Tibial nerve (tissue), 4 donors: ENCODE data around the gene L3MBTL3. TPM values are rescaled to one million over a fixed set of nuclear protein-coding genes. Genes with fewer than 3 reads are reported as not detected.
"Not testable (repeated sequence)": the region's sequence is repeated elsewhere in the genome, so short reads cannot be mapped to it uniquely, and the experiment has no call there.

Experiments used
- DNase-seq, 2 donors: peaks; one replicate each; pipeline ENCODE4 v3.0.0-alpha.2; 2019; ENCODE audit warnings: low spot score in 2 of 2
- H3K27ac ChIP-seq, 4 donors: fragments of 200-600 bp; sonication (generic) in 3 of 4; one replicate each; pipeline ENCODE4 v1.5.1; 2017 to 2019; ENCODE audit warnings: mild to moderate bottlenecking in 1 of 4
- H3K27me3 ChIP-seq, 2 donors: fragments of 200-600 bp; sonication (generic) in 1 of 2; one replicate each; pipeline versions ENCODE4 v1.5.1 to v1.6.0; 2017 to 2019
- H3K36me3 ChIP-seq, 3 donors: fragments of 200-600 bp; sonication (generic); one replicate each; pipeline ENCODE4 v1.5.1; 2018 to 2019
- H3K4me1 ChIP-seq, 4 donors: fragments of 200-600 bp; sonication (generic) in 3 of 4; one replicate each; pipeline ENCODE4 v1.5.1; 2017 to 2019
- H3K4me3 ChIP-seq, 4 donors: fragments of 200-600 bp; sonication (generic) in 3 of 4; one replicate each; pipeline ENCODE4 v1.5.1; 2017 to 2019; ENCODE audit warnings: mild to moderate bottlenecking in 1 of 4, moderate library complexity in 1 of 4
- H3K9me3 ChIP-seq, 4 donors: fragments of 200-600 bp; sonication (generic) in 3 of 4; one replicate each; pipeline ENCODE4 v1.5.1; 2017 to 2019
- EP300 ChIP-seq, 2 donors: sonication (generic); formaldehyde crosslinking; IDR thresholded peaks; one replicate each; pipeline ENCODE4 v1.6.1; 2017; ENCODE audit warnings: antibody characterized with exemption in 2 of 2, mild to moderate bottlenecking in 1 of 2
- POLR2A ChIP-seq, 2 donors: fragments of 450-650 bp; IDR thresholded peaks; one replicate each; pipeline ENCODE4 v1.6.1; 2017; ENCODE audit warnings: antibody characterized with exemption in 2 of 2, mild to moderate bottlenecking in 2 of 2, moderate library complexity in 2 of 2
- WGBS, 2 donors: methylation state at CpG; one replicate each; pipeline ENCODE4 v1.1.5; 2018; 5-methylcytosine and 5-hydroxymethylcytosine counted together
- total RNA-seq, 4 donors: library from RNA; depleted of rRNA; stranded (reverse); fragments of >200 nt; gene quantifications; one replicate each; pipeline ENCODE4 v1.1.0, GENCODE V29; 2016
- TF ChIP-seq, protein P1 (sequence below), 5 experiments: fragments of 200-600 bp in 3 of 5; fragments of 450-650 bp in 2 of 5; sonication (generic) in 3 of 5; IDR thresholded peaks; one replicate each; pipeline ENCODE4 v1.5.1; 2016 to 2019; ENCODE audit warnings: antibody characterized with exemption in 5 of 5, mild to moderate bottlenecking in 3 of 5, moderate library complexity in 2 of 5

L3MBTL3 gene
- total RNA-seq, 4 donors from 2014 or later, result 12.3 to 17.3 (median 14.4) TPM

DNA sequence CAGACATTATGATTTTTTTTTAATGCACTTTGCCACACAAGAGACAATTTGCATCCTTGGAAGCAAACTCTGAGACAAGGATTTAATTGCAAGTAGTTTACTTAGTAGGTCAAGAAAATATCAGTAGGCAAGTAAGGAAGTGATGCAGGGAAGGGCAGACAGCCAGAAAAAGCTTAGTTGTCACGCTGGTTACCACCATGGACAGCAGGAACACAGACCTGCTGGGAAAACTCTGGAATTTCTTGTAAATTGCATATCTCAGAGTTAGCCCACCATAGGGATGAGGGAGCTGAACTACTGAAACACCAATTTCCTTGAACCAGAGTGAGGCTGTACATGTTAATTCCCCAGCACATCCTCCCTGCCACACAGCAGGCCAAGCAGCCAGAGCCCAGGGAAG is 92.7 kb downstream of the L3MBTL3 start:
- TF ChIP-seq POLR2A (IDR thresholded peaks at IDR 0.05) (no peak), EP300 (IDR thresholded peaks at IDR 0.05) (no peak)
- TF ChIP-seq, protein P1, sequence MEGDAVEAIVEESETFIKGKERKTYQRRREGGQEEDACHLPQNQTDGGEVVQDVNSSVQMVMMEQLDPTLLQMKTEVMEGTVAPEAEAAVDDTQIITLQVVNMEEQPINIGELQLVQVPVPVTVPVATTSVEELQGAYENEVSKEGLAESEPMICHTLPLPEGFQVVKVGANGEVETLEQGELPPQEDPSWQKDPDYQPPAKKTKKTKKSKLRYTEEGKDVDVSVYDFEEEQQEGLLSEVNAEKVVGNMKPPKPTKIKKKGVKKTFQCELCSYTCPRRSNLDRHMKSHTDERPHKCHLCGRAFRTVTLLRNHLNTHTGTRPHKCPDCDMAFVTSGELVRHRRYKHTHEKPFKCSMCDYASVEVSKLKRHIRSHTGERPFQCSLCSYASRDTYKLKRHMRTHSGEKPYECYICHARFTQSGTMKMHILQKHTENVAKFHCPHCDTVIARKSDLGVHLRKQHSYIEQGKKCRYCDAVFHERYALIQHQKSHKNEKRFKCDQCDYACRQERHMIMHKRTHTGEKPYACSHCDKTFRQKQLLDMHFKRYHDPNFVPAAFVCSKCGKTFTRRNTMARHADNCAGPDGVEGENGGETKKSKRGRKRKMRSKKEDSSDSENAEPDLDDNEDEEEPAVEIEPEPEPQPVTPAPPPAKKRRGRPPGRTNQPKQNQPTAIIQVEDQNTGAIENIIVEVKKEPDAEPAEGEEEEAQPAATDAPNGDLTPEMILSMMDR (IDR thresholded peaks at IDR 0.05), result no peak
- Histone ChIP-seq H3K4me1 (no peaks in the 10 kb centered on the region), H3K36me3 (peaks cover 0 to 25% (median 0%) of the 10 kb centered on the region in 3 donors), H3K27ac (no peak overlapping the region), H3K9me3 (peaks cover 0 to 10% (median 0%) of the 10 kb centered on the region in 4 donors), H3K27me3 (no peaks in the 10 kb centered on the region), H3K4me3 (no peak overlapping the region)
- WGBS, 2 donors, result 82 to 84% methylated on average over 1 of the region's 1 CpG
- no peak for DNase-seq

DNA sequence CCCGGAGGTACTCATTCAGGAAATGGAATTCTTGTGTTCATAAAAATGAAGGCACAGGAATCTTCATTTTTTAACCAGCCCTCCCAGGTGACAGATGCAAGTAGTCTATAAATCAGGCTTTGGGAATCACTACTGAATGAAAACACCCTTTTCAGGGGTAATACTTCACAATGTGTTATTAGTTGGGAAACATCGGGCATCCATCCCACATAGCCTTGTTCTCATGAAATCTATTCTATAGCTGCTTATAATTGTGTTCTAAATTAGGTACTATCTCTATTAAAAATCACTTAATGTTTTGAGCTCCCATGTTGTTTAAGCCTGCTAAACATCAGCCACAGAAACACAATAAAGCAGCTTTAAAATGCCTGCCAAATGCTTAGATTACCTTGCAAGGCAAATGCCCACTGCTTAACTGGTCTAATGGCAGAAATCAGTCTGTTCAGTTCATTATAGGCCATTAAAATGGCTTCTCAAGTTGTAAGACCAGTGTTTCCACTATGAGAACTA is 94.9 kb downstream of the L3MBTL3 start:
- no peak overlapping the region for H3K27ac ChIP-seq
- peaks cover 0 to 23% (median 0%) of the 10 kb centered on the region in 3 donors for H3K36me3 ChIP-seq
- DNase-seq, result no peak
- no peak for TF ChIP-seq EP300 (IDR thresholded peaks at IDR 0.05)
- no peak for TF ChIP-seq POLR2A (IDR thresholded peaks at IDR 0.05)
- TF ChIP-seq, protein P1 (IDR thresholded peaks at IDR 0.05), result no peak
- H3K4me1 ChIP-seq, result no peaks in the 10 kb centered on the region
- no peaks in the 10 kb centered on the region for H3K27me3 ChIP-seq
- WGBS, 2 donors, result 74 to 80% methylated on average over 2 of the region's 2 CpGs
- no peak overlapping the region for H3K4me3 ChIP-seq
- peaks cover 0 to 10% (median 0%) of the 10 kb centered on the region in 4 donors for H3K9me3 ChIP-seq

DNA sequence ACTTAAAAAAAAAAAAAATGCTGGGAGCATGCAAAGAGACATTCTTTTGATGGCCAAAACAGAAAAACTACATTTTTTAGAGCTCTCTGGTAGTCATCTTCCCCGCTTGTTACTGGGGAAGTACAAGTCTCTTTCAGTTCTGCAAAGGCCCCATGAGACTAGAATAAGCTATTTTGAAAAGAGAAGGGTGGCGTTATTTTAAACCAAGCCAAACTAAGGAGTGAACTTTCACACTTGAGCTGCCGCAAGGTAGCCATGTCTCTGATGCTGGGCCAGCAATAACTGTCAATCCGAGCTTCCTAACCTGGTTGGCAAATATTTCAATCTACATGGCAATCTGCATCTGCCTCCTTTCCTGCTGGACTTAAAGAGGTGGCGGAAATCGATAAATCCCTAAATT is 96.7 kb downstream of the L3MBTL3 start:
- Histone ChIP-seq H3K4me1 (no peaks in the 10 kb centered on the region), H3K27ac (no peak overlapping the region)
- 77 to 81% methylated on average over 6 of the region's 6 CpGs for WGBS, 2 donors

DNA sequence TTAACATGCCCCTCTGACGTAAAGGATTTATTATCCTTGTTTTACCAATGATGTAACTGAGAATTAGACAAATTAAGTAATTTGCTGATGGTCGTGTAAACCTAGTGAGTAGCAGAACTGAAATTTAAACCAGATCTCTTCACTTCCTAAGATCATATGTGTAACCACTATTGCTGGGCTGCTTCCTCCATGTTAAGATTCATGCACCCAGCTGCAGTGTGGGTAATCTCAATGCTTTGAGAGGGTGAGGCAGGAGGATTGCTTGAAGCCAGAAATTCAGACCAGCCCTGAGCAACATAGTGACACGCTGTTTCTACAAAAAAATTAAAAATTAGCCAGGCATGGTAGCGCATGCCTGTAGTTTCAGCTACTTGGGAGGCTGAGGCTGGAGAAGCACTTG is 97.9 kb downstream of the L3MBTL3 start:
- WGBS, 2 donors, result 87 to 88% methylated on average over 4 of the region's 4 CpGs
- H3K4me3 ChIP-seq, result no peak overlapping the region
- H3K27ac ChIP-seq, result no peak overlapping the region
- H3K36me3 ChIP-seq, result peaks cover 0 to 1% (median 0%) of the 10 kb centered on the region in 3 donors
- no peaks in the 10 kb centered on the region for H3K27me3 ChIP-seq
- no peaks in the 10 kb centered on the region for H3K4me1 ChIP-seq
- DNase-seq, result no peak
- no peak for TF ChIP-seq EP300 (IDR thresholded peaks at IDR 0.05)
- TF ChIP-seq, protein P1 (IDR thresholded peaks at IDR 0.05), result no peak
- TF ChIP-seq POLR2A (IDR thresholded peaks at IDR 0.05), result no peak
- H3K9me3 ChIP-seq, result no peaks in the 10 kb centered on the region

More for the DNA sequence above, 96.7 kb downstream of the L3MBTL3 start:
- TF ChIP-seq POLR2A (IDR thresholded peaks at IDR 0.05) (no peak), EP300 (IDR thresholded peaks at IDR 0.05) (no peak)
- TF ChIP-seq, protein P1 (IDR thresholded peaks at IDR 0.05), result no peak
- H3K9me3 ChIP-seq, result peaks cover 0 to 2% (median 0%) of the 10 kb centered on the region in 4 donors
- no peaks in the 10 kb centered on the region for H3K27me3 ChIP-seq
- DNase-seq, result no peak
- H3K36me3 ChIP-seq, result peaks cover 0 to 6% (median 0%) of the 10 kb centered on the region in 3 donors
- H3K4me3 ChIP-seq, result no peak overlapping the region

DNA sequence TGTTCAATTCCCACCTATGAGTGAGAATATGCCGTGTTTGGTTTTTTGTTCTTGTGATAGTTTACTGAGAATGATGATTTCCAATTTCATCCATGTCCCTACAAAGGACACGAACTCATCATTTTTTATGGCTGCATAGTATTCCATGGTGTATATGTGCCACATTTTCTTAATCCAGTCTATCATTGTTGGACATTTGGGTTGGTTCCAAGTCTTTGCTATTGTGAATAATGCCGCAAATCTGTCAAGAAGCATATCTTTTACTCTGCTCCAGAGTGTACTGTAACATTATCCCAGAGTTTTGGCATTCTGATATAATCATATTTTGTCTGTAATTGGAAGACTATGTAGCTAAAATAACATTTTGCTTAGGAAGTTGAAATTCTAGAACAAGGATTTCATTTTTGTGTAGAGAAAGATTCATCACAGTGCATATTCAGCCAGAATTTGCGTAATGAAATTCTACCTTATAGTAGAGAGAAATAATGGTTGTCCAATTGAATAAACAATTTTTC is 98.9 kb downstream of the L3MBTL3 start:
- WGBS, 2 donors, result 95 to 98% methylated on average over 2 to 3 of the region's 4 CpGs
- not testable (repeated sequence) for H3K4me1 ChIP-seq, H3K27ac ChIP-seq, DNase-seq, H3K4me3 ChIP-seq, H3K27me3 ChIP-seq, H3K36me3 ChIP-seq, H3K9me3 ChIP-seq
